ENCODE measurements around the gene RAP1GAP. TPM values are rescaled to one million over a fixed set of nuclear protein-coding genes. Genes with fewer than 3 reads are reported as not detected.
"Not testable (repeated sequence)": the region's sequence is repeated elsewhere in the genome, so short reads cannot be mapped to it uniquely, and the experiment has no call there.

RAP1GAP gene
- total RNA-seq, 1 experiment from 2014 or later, result 0.19 TPM

DNA sequence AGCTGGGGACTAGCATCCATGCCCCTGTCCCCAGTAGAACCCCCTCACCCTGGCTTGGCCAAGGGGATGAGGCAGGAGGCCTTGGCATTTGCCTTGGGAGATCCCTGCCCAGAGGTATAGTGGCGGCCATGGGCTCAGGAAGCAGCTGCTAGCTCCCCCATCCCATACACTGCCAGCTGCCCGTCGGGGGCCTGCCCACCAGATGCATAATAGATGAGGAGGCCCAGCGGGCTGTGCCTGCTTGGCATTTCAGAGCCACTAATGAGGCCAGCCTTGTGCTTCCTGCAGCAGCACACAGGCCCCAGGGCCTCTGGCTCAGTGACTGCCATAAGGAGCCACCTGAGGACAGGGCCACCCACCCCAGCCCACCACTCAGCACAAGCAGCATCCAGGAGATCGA is 23.6 kb downstream of the RAP1GAP start:
- no peak for DNase-seq (ENCODE audit: low read depth)

DNA sequence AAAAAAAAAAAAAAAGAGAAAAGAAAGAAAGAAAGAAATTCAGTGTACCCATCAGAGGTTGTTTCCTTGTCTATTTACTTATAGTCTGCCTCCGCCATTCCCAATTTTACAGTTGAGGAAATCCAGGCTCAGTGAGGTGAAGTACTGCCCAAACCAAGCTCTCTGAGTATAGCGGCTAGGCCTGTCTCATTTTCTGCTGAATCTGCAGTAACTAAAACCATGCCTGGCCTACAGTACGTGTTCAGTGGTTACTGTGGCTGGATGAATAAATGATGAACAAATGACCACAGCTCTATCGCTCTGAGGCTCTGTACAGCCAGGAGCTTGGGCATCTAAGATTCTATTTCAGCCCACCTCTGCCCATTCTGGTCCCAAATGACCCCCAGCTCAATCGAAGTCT is 24.3 kb downstream of the RAP1GAP start:
- DNase-seq (ENCODE audit: low read depth), result no peak

DNA sequence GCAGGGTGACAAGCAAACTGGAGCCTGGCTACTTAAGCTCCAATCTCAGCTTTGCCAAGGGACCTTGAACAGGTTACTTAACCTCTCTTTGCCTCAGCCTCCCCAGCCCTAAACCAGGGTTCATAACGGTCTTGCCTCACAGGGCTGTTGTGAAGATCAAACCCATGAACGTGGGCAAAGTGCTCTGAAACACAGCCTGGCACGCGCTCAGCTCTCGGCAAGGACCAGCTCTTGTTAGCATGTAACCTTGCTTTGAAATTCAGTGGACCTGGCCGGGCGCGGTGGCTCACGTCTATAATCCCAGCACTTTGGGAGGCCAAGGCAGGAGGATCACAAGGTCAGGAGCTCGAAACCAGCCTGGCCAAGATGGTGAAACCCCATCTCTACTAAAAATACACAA is 24.8 kb downstream of the RAP1GAP start:
- DNase-seq (ENCODE audit: low read depth), result no peak

DNA sequence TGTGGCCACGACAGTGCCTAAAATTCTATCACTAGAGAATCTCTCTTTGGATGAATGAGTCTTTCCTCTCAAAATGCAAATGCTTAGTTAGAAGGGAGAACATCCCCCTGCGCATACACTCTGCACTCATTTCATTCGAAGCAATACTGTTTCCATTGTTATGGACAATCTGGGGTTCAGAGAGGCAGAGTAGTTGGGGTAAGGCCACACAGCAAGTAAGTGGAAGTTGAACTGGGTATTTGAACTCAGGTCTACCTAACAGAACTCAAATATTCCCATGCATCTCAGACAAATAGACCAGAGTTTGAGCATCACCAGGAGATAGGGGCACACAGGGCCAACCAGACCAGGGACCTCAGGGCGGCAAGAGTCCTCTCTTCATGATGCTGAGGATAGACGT is 25.5 kb downstream of the RAP1GAP start:
- no peak for DNase-seq (ENCODE audit: low read depth)

DNA sequence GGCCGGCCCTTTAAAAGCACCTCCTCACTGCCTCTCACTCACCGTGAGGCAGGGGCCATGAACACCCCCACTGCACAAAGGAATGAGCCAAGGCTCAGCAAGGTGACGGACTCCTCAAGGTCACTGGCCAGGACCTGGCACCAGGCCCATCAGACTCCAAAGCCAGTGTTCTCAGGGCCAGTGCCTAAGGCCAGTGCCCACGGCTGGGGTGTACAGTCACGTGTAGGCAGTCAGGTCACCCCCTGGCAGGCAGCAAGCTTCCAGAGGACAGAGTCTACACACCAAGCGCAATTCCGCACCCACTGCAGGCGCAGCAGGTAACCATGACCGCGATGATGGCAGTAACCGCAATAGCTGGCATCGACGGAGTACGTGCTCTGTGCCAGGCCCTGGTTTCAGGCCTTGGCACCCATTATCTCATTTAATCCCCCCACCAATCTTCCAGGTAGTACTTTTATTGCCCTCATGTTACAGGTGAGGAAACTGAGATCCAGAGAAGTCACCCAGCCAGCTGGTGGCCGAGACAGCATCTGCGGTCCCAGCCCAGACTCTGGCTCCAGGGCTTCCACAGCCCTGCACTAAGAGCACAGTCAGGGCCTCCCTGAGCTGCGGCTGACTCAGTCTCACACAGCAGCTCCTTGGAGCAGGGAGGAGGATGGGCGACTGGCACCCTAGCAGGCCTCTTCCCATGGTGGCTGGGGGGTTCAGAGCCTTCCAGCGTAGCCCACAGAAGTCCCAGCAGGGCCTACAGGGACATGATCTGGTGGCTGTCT is 27.0 kb downstream of the RAP1GAP start:
- no peak for DNase-seq (ENCODE audit: low read depth)

DNA sequence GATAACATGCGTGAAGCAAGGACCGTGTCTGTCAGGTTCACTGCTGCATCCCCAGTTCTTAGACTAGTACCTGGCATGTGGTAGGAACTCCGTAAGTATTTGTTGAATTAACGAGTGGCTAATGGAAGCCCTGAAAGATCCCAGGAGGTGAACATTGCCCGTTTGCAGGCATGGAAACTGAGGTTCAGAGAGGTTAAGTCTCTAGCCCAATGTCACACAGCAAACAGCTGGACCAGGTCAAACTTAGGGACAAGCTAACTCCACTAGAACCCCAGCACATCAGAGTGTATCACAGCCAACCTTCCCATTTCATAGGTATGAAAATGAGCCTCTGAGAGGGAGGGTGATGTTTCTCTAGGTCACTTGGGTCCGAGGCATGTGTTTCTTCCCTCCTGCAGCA is 27.6 kb downstream of the RAP1GAP start:
- no peak for DNase-seq (ENCODE audit: low read depth)

DNA sequence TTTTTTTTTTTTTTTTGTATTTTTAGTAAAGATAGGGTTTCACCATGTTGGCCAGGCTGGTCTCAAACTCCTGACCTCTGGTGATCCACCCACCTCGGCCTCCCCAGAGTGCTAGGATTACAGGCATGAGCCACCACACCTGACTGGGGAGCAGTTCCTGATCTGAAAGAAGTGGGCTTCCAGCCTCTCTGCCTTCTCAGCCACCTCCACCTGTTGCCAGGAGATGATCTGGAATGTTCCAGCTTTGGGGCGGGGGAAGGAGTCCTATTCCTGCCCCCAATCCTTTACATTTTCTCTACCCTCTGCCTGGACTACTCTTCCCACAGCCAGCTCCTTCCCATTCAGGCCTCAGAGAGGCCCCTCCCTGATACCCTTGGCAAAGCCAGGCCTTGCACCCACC is 28.1 kb downstream of the RAP1GAP start:
- DNase-seq (ENCODE audit: low read depth), result no peak

DNA sequence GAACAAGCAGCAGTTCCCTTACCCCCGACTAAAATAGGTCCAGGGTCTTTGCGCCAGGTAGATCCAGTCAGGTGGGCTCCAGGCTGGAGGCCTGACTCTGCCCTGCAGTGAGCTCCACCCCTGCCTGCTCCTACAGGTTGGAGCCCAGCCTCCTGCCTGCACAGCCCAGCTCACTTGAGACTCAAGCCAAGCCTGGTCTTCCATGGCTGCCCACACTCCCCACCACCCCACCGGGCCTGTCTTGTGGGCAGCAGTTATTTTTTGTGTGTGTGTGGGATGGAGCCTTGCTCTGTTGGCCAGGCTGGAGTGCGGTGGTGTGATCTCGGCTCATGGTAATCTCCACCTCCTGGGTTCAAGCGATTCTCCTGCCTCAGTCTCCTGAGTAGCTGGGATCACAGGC is 28.5 kb downstream of the RAP1GAP start:
- DNase-seq (ENCODE audit: low read depth), result no peak

DNA sequence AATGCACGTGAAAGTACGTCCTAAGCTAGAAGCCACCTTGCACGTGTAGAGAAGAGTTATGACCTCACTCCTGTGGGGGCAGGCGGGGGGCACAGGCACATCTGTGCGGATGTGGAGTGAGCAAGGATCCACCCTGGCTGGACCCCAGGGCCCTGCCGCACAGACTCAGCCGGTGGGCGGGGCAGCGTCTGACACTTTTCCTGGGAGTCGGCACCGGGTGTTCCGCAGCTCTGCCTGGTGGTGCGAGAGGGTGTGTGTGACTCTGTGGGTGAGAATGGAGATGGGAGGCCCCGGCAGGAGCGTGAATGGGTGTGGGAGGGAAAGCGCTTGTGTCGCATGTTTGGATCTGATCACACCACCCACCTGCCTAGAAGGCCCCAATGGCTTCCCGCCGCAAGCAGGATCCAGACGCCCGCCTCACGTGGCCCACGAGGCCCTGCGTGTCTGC is 29.5 kb downstream of the RAP1GAP start:
- DNase-seq (ENCODE audit: low read depth), result no peak

DNA sequence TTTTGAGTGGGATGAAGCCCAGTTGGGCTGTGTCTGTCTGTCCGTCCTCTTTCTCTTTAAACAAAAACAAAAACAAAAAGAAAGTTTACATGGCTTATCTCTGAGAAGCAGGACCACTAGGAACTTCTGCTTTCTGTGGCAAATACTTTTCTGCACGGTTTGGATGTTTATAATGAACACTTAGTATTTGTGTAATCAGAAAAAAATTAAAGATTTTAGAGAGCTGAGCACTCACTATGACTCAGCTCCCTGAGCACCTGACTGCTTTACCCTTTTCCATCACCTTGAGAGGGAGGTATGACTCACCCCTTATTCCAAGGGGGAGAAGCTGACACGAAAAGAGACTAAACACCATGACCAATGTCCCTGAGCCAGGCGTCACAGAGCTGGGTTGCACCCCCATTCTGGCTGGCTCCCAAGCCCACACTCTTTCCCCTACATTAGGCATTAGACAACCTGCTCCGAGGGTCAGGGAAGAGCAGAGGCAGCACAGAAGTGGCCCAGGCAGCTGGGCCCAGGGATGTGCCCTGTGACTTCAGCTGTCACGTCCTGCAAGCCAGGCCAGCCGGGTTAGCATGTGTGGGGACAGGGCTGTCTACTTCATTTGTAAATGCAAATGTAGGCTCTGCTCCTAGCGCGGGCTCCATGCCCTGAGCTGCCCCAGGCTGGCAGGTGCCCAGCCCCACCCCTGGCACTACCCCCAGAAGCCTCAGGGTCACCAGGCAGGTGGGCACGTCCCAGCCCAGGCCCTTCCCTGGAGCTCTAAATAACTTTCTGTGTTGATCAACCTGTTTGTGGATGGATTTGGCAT is 30.4 kb downstream of the RAP1GAP start:
- peak; percentile 82 for DNase-seq (ENCODE audit: low read depth)

DNA sequence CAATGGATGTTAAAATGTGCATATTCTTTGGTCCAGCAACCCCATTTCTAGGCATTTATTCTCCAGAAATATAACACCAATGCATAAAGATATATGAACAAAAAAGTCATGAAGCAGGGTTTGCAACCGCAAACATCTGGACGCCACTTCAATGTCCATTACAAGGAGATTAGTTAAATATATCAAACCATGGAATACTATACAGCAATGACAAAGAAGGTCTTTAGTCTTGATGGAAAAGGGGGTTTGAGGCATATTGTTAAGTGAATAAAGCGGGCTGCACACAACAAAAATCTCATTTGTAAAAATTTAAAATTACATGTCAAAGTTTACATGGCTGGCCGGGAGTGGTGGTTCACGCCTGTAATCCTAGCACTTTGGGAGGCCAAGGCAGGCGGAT is 31.6 kb downstream of the RAP1GAP start:
- DNase-seq (ENCODE audit: low read depth), result no peak

DNA sequence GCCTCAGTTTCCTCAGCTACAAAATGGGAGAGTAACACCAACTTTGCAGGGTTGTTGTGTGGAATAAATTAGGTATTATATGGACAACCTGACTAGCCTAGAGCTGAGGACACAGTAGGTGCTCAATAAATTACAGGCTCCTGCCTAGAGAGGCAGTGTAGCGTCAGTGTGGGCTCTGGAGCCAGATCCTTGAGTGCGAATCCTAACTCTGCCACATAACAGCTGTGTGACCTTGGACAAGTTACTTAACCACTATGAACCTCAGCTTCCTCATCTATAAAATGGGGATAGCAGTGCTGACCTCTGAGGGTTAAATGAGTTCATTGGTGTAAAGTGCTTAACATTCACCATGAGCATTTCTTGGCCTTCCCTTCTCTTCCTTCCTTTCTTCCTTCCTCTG is 33.1 kb downstream of the RAP1GAP start:
- DNase-seq (ENCODE audit: low read depth), result no peak

DNA sequence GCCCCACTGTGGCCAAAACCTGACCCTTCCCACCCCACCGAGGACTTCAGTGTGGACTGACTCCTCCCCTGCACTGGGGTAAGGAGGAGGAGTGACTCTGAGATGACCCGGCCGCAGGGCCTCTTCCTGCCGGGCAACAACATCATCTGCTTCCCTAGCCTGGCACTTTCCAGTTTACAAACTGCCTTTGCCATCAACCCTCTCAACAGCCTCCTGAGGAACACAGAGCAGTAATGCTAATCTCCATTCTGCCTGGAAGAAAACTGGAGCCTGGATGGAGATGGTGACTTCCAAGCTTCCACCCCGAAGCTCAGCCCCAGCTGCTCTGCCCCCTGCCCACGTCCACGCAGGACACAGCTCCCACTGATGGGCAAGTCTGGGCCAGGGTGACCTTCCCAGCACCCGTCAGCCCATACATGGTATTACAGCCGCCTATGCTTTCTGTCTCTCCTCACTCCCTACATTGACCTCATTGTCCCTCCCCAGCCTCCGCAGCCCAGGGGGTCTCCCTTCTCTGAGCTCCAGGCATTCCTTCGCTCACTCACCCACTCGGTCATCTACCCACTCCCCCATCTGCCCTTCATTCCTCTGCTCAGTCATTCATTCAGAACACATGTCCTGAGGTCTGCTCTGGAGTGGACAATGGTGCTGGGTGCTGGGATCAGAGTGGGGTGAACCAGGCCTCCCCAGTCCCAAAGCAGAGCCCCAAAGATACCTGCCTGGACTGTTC is 34.2 kb downstream of the RAP1GAP start:
- DNase-seq (ENCODE audit: low read depth), result no peak

DNA sequence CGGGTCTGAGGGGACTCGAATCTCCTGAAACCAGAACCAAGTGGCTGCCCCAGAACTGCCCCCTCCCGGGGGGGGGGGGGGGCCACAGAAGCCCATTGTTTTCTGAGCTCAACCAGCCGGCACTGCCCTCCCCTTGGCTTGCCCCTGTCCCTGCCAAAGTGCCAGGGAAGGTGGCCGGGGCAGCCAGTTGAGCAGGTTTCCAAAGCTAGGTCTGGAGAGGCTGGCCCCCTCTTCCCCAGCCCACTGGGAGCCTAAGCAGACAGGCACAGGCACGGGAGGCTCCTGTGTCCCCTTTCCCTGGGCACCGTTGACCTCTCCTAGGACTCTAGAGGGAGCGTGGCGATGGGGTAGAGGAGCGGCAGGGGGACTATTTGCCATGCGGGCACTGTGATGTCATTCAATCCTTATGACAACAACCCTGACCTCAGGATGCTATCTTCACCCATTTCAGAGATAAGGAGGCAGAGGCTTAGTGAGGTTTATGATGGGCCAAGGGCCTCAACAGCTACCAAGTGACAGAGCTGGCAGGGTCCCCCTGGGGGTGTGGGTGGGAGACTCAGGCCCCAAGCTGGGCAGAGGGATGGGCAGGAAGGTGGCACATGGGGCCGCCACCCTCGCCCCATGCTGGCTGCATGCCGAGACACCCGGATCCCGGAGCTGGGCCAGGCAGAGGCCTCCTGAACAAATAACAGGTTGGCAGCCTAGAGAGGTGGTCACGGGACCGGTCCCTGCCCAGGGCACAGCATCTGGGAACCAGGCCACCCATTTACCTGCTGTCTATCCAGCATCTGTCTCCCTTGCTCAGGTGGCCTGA is 35.0 kb downstream of the RAP1GAP start:
- no peak for DNase-seq (ENCODE audit: low read depth)

DNA sequence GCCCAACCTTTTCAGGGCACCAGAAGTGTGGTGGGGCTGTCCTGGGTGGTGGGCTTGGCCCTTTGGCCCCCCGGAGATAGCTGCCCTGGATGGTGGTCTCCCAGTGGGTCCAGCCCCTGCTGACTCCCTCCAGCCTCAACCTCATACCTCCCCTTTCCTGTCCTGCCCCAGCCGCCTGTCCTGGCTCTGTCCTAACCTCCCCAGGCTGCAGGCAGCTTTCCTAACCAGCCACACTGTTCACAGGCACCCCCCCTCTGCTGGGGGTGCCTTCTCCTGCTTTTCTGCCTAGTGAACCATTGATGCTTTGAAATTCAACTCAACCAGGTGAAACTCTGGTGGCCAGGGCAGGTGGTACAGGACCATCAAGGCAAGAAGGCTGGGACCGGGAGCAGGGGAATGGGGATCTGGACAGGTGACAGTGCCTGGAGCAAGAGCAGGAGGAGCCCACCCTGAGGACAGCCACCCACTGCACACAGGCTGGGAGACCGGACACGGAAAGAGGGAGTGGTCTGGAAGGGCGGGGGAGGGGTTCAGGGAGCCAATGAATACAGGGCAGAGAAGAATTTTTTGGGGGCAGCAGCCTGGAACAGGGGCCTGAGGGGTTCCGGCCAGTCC is 35.9 kb downstream of the RAP1GAP start:
- no peak for DNase-seq (ENCODE audit: low read depth)

DNA sequence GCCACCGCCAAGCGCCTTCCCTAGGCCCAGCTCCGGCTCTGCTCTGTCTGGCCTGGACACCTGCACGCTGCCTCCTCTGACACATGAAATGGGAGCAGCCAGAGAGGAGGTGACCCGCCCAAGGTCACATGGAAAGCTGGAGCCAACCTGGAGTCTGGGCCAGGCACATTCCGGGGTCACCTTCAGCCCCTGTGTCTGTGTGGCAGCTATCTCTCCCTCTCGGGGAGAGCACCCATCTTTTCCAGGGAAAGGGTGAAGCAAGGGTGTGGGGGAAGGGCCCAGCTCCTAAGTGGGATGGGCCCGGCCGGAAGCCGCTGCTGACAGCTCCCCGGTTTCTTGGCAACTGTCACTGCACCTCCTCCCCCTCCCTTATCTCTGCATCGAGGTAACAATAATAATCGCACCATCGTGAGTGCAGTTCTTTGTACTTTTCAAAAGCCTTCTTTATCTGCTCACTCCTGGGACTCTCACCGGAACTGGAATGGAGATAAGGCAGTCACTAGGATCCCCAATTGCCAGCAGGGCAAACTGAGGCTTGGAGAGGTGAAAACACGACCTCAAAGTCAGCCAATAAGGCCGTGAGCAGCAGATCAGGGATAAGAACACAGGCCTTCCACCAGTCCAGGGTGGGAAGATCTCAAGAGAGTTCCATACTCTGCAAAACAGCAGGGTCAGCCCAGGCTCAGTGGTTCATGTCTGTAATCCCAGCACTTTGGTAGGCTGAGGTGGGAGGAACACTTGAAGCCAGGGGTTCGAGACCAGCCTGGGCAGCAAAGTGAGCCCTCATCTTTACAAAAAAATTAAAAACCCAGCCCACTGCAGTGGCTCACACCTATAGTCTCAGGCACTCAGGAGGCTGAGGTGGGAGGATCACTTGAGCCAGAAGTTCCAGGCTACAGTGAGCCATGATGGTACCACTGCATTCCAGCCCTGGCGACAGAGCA is 36.9 kb downstream of the RAP1GAP start:
- no peak for DNase-seq (ENCODE audit: low read depth)

DNA sequence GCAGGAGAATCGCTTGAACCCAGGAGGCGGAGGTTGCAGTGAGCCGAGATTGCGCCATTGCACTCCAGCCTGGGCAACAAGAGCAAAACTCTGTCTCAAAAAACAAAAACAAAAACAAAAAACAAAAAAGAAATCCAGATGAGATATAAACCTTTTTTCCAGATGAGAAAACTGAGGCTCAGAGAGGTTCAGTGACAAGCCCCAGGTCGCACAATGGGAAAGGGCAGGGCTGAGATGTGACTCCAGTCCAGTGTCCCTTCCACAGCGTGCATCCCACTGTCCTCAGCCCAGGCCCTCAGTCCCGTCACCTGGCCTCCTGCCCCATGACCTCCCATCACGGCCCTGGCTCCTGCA is 37.6 kb downstream of the RAP1GAP start:
- DNase-seq (ENCODE audit: low read depth), result not testable (repeated sequence)

DNA sequence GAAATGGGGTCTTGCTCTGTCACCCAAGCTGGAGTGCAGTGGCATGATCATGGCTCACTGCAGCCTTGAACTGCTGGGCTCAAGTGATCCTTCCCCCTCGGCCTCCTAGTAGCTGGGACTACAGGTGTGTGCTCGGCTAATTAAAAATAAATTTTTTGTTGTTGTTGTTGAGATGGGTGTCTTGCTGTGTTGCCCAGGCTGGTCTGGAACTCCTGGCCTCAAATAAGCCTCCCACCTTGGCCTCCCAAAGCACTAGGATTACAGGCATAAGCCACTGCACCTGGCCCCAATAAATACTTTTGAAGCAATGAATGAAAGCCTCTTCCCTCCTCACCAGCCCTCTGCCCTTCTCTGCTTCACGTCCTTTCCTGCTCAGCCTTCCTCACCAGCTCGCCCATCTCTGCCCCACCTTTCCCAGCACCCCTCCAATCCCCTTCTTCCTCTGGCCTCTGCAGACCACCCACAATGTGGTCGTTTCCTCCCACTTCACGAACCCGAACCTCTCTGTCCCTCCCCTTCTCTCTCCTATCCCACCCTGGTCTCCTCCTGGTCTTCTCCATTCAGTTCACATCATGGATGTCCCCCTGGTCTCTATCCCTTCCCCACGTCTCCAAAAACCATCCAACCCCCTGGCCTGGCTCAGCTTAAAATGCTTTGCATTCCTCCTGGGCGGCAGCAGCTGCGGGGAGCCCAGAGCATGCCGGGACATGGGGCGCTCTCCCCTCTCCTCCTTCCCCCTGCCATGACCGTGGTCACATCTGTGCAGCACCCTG is 38.4 kb downstream of the RAP1GAP start:
- no peak for DNase-seq (ENCODE audit: low read depth)

DNA sequence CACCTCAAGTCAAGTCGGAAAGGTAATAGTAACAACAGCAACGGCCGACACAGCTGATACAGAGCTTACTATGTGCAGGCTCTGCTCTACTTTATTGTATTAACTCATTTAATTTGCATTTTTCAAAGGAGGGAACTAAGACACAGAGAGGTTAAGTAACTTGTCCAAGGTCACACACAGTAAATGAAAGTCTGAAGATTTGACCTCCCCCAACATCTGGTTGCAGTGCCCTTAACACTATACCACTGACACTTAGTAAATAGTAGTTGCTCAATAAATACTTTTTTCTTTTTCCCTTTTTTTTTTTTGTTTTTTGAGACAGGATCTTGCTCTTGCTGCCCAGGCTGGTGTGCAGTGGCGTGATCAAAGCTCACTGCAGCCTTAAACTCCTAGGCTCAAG is 39.2 kb downstream of the RAP1GAP start:
- DNase-seq (ENCODE audit: low read depth), result no peak

Measured in HT1080 (cell line).